ENCODE results near the gene GAB1. TPM values are rescaled to one million over a fixed set of nuclear protein-coding genes. Genes with fewer than 3 reads are reported as not detected.

The GAB1 gene
- total RNA-seq, 4 donors from 2014 or later: 25.7 to 37.6 (median 32.8) TPM

- no peaks in the 10 kb centered on the region for H3K36me3 ChIP-seq
- no peaks in the 10 kb centered on the region for H3K27me3 ChIP-seq
- 96% methylated on average over 3 of the region's 3 CpGs for WGBS, 2 donors
- no peak for DNase-seq
- H3K27ac ChIP-seq: no peak overlapping the region
- intact Hi-C loops (cut with DNase I): no loop called here
- H3K4me3 ChIP-seq: no peak overlapping the region
- peaks cover 8 to 62% (median 25%) of the 10 kb centered on the region in 3 donors for H3K4me1 ChIP-seq
- H3K9me3 ChIP-seq: no peaks in the 10 kb centered on the region
- no peak for TF ChIP-seq CTCF (IDR thresholded peaks at IDR 0.05)
- TF ChIP-seq POLR2A (IDR thresholded peaks at IDR 0.05): no peak
Measured at GRCh38 chr4:143363332-143363731, 26.7 kb downstream of the GAB1 start.

DNA sequence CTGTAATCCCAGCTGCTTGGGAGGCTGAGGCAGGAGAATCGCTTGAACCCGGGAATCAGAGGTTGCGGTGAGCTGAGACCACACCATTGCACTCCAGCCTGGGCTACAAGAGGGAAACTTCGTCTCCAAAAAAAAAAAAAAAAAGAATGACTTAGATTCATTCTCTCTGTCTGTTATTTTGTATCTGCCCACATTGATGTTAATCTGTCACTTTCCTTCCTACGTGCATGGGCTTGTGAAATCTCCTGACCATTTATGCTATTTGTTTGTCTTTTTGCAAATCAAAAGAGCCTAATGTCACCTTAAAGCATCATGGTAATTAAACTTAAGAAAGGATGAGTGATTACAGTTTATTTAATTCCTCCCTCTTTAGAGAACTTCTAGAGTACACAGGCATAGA, 27.4 kb downstream of the GAB1 start:
- Histone ChIP-seq H3K9me3 (no peaks in the 10 kb centered on the region), H3K4me1 (peaks cover 7 to 57% (median 23%) of the 10 kb centered on the region in 3 donors), H3K4me3 (no peak overlapping the region), H3K27ac (no peak overlapping the region), H3K36me3 (no peaks in the 10 kb centered on the region), H3K27me3 (no peaks in the 10 kb centered on the region)
- TF ChIP-seq POLR2A (IDR thresholded peaks at IDR 0.05): no peak
- TF ChIP-seq CTCF (IDR thresholded peaks at IDR 0.05): no peak
- no peak for DNase-seq
- intact Hi-C loops (cut with DNase I): no loop called here
- WGBS, 2 donors: 69 to 76% methylated on average over 5 of the region's 5 CpGs

- Histone ChIP-seq H3K4me1 (peaks cover 0 to 42% (median 9%) of the 10 kb centered on the region in 3 donors), H3K36me3 (no peaks in the 10 kb centered on the region), H3K9me3 (no peaks in the 10 kb centered on the region), H3K4me3 (no peak overlapping the region), H3K27ac (no peak overlapping the region), H3K27me3 (no peaks in the 10 kb centered on the region)
- WGBS, 2 donors: 90 to 93% methylated on average over 4 to 5 of the region's 5 CpGs
- no peak for TF ChIP-seq CTCF (IDR thresholded peaks at IDR 0.05)
- no peak for TF ChIP-seq POLR2A (IDR thresholded peaks at IDR 0.05)
- intact Hi-C loops (cut with DNase I): no loop called here
- DNase-seq: no peak
Measured at GRCh38 chr4:143367863-143368262, 31.2 kb downstream of the GAB1 start.

DNA sequence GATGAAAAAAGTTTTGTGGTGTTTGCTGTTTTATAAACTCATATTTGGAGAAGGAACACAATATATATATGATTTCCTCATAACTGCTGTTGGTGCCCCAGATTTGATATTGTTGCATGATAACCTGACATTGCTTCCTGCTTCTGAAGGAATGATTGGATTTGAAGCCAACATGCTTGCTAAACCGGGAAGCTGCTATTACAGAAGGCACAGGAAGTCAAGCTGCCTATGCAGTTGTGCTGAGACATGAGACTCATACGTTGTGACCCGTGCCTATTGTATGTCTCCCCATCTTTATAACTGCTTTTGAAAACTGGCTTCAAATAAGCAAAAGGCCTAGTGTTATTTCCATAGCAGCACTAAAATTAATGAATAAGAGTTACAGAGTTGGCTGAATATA, 32.9 kb downstream of the GAB1 start:
- Histone ChIP-seq H3K27ac (no peak overlapping the region), H3K9me3 (no peaks in the 10 kb centered on the region), H3K27me3 (no peaks in the 10 kb centered on the region), H3K36me3 (no peaks in the 10 kb centered on the region), H3K4me3 (no peak overlapping the region), H3K4me1 (peaks cover 0 to 41% (median 15%) of the 10 kb centered on the region in 3 donors)
- WGBS, 2 donors: 28 to 47% methylated on average over 3 of the region's 3 CpGs
- TF ChIP-seq POLR2A (IDR thresholded peaks at IDR 0.05): no peak
- no peak for TF ChIP-seq CTCF (IDR thresholded peaks at IDR 0.05)
- intact Hi-C loops (cut with DNase I): no loop called here
- no peak for DNase-seq

- Histone ChIP-seq H3K4me1 (peaks cover 0 to 68% (median 34%) of the 10 kb centered on the region in 3 donors), H3K36me3 (no peaks in the 10 kb centered on the region), H3K27ac (no peak overlapping the region), H3K9me3 (no peaks in the 10 kb centered on the region), H3K27me3 (no peaks in the 10 kb centered on the region), H3K4me3 (no peak overlapping the region)
- intact Hi-C loops (cut with DNase I): no loop called here
- WGBS, 2 donors: 63% methylated on average over 1 of the region's 1 CpG
- TF ChIP-seq CTCF (IDR thresholded peaks at IDR 0.05): no peak
- TF ChIP-seq POLR2A (IDR thresholded peaks at IDR 0.05): no peak
- DNase-seq: no peak
Measured at GRCh38 chr4:143372093-143372915, 35.6 kb downstream of the GAB1 start.

All from esophagus squamous epithelium (tissue), 5 donors.